GM18909 (cell line): Measurements from ENCODE around the gene BAD.
"Not testable (repeated sequence)": the region's sequence is repeated elsewhere in the genome, so short reads cannot be mapped to it uniquely, and the experiment has no call there.

Experiments used
- ATAC-seq: cut with Tn5 transposase; IDR thresholded peaks from one replicate; pipeline ENCODE4 v1.9.1; 2021; ENCODE audit warnings: mild to moderate bottlenecking; ENCODE audit not compliant: unreplicated experiment, poor library complexity

BAD gene

DNA sequence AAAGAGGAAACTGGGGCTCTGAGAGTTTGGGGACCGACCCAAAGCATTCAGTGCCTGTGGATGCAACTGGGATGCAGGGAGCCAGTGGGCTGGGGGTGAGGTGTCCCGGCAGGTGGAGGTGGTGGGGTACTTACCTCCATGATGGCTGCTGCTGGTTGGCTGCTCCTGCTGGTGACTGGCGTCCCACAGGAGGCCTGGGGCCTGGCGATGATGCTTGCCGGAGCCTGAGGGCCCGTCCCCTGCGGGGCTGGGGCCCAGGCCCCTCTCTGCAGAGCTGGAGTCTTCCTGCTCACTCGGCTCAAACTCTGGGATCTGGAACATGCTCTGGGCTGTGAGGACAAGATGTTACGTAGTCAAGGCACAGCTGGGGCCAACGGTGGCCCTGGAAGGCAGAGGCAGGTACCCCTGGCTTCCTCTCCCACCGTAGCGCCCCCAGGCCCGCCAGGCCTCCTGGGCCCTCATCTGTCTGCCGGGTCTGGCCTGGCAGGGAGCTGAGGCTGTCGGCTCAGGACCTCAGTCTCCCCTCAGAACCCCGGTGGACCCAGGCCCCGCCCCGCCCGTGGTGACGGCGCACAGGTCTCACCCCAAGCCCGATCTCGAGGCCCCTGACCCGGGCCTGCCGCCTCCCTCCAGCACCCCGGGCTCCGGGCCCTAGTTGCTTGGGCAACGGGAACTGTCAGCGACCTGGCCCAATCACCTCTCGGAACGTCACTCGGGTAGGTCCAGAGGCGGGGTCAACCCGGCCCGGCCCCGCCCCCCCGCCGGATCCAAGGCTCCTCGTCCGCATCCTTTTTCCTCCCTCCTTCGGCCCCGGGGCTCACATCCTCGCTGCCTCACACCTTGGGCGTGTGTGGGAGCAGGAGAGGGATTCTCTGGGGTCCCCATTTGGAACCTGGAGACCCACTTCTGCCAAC lies at the start of gene BAD:
TSS of gene BAD (minus strand) at position 618 of the 914 bp plus-strand sequence. CDS start at position 321, 297 bp downstream.
- ATAC-seq: peak; percentile 73

GRCh38 chr11:64333556-64333955 lies 49.1 kb upstream of the BAD start:
- ATAC-seq: no peak

- ATAC-seq: peak; percentile 48
These were observed 47.3 kb upstream of the BAD start for GRCh38 chr11:64331569-64332371.

DNA sequence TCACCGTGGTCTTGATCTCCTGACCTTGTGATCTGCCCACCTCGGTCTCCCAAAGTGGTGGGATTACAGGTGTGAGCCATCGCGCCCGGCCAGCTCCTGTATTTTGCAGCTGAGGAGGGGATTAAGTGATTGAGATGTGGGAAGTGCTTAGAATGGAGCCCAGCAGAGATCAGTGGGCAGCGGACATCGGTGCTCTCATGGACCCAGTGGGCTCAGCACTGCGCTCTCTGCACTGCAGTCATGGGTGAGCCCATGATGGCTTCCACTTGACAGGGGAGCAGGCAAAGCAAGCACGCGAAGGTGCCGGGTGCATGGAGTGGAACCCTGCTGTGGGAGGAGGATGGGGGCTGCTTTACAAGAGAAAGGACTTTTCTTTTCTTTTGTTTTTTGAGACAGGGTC lies 46.4 kb upstream of the BAD start:
- ATAC-seq: no peak

GRCh38 chr11:64327993-64328392 lies 43.5 kb upstream of the BAD start:
- ATAC-seq: no peak

DNA sequence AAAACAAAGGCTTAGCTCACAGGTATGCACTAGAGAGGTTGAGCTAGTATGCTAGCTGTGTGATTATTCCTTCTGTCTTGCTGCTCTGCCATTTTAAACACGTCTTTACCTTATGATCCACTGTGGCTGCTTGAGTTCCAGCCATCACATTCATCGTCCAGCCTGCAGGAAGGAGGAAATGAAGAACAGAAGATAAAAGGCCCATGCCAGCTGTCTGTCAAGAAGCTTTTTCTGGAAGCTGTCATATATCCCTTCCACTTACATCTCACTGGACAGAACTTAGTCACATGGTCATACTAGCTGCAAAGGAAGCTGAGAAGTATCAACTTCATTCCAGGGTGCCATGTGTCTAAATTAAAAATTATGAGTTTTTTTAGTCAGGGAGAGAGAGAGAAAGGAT lies 42.9 kb upstream of the BAD start:
- ATAC-seq: no peak

- ATAC-seq: no peak
These were observed 40.4 kb upstream of the BAD start for GRCh38 chr11:64324692-64325469.

DNA sequence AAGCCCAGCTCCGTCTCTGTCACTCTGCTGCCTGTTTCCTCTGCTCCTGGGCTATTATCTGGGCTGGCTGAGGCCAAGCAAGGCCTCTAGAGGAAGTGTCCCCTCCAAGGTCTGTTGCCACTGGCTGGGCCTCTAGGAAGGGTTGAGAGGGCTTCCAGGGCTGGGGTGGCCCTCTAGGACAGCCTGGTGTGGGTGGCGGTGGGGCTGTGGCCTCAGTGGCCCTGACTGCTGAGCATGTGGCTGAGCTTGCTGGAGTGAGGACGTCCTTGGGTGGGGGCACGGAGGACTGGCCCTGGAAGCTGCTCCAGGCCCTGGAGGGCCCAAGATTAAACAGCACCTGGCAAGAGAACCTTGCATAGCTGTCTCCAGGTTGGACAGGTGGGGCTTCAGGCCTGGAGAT lies 39.5 kb upstream of the BAD start:
- not testable (repeated sequence) for ATAC-seq

- ATAC-seq: no peak
These were observed 38.9 kb upstream of the BAD start for GRCh38 chr11:64323373-64323772.

GRCh38 chr11:64322925-64323260 lies 38.4 kb upstream of the BAD start:
- ATAC-seq: no peak

- no peak for ATAC-seq
These were observed 37.1 kb upstream of the BAD start for GRCh38 chr11:64321533-64321932.

DNA sequence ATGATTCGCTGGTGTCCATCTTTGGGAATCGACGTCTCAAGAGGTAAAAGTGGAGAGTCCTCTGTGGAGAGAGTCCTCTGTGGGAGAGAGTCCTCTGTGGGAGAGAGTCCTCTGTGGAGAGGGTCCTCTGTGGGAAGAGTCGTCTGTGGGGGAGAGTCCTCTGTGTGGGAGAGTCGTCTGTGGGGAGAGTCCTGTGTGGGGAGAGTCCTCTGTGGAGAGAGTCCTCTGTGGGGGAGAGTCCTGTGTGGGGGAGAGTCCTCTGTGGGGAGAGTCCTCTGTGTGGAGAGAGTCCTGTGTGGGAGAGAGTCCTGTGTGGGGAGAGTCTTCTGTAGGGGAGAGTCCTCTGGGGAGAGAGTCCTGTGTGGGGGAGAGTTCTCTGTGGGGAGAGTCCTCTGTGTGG lies 36.6 kb upstream of the BAD start:
- ATAC-seq: no peak

- no peak for ATAC-seq
These were observed 36.1 kb upstream of the BAD start for GRCh38 chr11:64320556-64320955.

- no peak for ATAC-seq
These were observed 34.6 kb upstream of the BAD start for GRCh38 chr11:64318766-64319761.

DNA sequence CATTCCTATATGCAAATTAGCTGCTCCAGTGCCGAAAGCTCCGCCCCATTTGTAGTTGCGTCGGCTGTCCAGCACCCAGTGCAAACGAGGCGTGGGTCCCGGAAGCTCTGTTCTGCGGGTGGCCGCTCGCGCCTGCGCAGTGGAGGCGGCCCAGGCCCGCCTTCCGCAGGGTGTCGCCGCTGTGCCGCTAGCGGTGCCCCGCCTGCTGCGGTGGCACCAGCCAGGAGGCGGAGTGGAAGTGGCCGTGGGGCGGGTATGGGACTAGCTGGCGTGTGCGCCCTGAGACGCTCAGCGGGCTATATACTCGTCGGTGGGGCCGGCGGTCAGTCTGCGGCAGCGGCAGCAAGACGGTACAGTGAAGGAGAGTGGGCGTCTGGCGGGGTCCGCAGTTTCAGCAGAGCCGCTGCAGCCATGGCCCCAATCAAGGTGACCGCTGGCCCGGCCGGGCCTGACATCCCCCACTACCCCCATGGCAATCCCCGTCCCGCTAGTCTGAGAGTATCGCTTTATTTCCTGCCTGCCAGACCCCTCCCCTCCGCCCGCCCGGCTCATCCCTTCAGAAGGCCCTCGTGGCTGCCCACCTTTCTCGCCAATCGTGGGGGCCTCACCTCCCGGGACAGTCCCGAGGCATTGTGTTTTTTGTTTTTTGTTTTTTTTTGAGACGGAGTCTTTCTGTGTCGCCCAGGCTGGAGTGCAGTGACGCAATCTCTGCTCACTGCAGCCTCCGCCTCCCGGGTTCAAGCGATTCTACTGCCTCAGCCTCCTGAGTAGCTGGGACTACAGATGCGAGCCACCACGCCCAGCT lies 33.7 kb upstream of the BAD start, which contains the start of gene PRDX5:
TSS of gene PRDX5 (plus strand) at position 161 of the 805 bp plus-strand sequence. CDS start at position 256, 95 bp downstream.
- ATAC-seq: peak; percentile 82

DNA sequence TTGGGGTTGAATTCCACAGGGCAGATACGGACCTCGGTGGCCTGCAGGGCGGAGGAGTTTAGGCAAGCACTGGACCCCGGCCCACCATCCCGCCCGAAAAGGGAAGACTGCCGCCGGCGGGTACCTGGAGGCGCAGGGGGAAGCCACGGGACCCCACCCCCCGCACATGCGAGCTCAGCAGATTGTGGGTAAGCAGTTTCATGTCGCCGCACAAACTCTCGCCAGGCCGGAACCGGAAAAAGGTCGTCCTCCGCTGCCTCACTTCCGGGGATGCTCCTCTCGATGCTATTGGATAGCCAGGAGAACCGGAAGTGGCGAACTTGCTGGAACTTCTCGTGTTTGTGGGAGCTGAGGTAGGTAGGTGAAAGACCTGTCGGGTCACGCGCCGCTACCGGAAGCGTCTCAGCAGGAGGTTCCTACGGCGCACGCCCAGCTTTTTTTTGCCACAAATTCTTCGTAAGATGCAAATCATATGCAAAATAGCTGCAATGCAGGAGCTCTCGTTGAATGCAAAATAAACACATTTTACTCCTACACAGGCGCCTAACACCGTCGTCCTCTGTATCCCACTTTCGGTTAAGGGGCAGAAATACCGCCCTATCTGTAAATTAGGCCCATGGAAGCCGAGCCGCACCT lies 33.0 kb upstream of the BAD start, which contains the start of gene TRMT112:
TSS of gene TRMT112 (minus strand) at position 235 of the 636 bp plus-strand sequence. CDS start at position 202, 33 bp downstream.
- ATAC-seq: peak; percentile 66

DNA sequence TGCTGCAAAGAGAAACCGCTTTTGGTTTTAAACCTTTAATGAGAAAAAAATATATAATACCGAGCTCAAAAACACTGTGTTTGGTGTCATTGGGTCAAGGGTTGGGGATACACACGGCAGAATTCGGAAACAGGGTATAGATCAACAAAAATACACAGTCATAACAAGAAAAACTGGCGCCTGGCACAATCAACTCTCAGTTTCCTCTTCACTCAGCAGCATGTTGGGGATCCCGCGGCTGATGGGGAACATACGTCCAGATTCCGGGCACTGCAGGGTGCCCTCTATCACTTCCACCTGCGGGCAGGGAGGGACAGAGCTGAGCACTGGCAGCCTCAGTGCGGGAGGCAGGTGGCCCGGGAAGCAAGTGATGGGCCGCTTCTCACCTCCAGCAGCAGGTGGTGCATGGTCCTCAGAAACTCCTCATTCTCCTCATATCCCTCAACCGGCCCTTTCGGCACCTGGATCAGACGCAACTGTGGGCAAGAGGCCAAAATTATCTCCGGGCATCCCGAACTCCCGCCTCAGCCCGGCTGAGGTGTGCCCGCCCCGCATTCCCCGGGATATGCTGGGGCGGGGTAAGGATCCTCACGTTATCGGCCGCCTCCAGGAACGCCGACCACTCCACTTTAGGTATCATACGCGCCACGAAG lies 32.3 kb upstream of the BAD start:
- no peak for ATAC-seq
